Measurements from ENCODE around the gene SPRY1.

Gene SPRY1

DNA sequence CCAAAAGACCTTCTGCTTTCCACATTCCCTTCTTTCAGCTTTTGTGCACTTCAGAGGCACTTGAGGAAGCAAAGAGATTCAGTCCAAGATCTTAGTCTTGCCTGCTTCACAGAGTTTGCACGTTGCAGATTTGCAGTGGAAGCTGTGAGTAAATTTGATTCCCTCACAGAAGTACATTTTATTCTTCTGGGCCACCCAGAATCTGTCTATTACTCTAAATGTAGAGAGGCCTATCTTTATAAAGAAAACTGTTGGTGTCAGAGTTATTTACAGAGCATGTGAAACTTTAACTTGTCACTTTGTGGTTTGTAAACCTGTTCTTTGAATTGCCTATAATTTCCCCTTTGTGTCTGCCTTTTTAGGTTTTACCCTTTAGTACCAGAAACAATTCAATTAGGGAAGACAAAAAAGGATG lies 15.5 kb downstream of the SPRY1 start:
- DNase-seq, result no peak

DNA sequence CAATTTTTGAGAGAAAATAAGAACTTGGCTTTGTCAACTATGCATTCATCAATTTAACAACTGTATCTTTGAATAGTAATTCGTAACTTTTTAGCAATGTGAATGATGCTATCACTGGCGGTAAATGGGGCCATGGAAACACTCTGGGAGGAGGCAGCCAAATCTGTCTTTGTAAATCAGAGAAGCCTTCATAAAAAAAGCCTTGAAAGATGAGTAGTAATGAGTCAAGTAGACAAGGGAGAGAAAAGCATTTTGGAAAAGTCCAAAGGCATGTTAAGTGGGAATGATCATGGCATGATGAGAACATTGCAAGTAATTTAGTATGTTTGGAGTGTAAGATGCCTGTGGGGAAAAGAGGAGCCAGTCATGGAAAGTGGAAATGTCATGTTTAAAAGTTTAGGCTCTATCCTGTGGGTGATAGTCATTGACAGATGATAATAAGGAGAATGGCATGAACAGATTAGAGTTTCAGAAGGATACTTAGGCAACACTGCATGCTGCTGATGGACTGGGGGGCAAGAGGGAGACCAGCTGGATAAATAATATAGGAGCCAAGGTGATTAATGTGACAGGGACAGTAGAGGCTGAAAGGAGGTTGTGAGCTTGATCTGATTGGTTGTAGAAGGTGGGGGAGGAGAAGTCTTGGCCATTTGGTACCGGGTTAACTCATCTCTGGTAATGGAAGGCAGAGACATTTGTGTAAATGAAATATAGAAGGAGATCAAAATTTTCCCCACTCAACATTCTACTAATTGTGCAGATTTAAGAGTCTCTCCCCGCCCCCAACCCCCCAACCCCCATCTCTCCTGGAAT lies 16.3 kb downstream of the SPRY1 start:
- DNase-seq, result no peak

DNA sequence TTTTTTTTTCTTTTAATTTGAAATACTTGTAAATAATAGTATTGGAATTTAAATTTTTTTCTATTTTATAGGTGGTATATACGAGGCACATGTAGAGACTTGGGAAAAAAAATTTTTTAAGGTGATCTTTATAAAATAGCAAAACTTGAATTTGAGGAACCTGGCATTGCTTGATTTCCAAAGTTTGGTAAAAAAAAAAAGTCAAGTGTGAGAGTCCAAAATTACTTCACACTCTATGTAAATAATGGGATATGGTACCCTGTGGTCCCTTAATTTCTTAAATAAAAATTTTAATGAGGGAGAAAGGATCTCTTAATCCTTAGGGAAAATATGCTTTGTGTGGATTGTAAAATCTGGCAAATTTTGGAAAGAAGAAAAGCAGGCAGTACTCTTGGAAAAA lies 19.0 kb downstream of the SPRY1 start:
- no peak for DNase-seq

DNA sequence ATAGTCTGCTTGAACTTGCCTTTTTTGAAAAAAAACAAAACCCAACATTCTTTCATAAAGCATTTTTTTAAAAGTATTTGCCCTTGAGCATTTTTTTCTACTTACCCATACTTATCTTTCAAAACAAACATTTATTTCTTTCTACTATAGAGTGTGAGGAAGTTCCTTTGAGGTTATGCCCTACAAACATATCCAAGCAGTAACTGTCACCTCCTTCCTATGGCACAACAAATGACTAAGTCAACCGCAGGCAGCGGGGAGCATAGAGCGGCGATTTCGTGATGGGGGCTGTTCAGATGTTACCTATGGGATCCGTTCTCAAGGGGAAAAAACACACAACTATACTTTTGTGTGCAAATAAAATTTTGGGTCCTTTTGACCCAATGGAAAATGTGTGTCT lies 19.4 kb downstream of the SPRY1 start:
- no peak for DNase-seq

DNA sequence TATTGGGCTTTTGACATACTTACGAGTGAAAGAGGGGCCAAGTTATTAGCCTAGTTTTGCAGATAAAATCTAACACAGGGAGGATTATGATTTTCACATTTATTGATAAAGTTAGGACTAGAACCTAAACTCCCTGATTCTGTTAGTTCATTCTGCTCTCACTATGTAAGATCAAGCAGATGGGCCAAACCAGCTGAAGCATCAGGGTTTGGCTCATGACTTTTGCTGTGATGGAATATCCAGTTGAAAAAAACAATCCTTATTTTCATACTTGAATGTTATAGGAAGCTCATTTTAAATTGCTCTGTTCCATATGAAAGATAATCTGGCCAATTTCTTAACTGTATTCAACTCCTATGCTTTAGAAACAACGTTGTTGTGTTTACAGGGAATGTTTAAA lies 21.2 kb downstream of the SPRY1 start:
- DNase-seq, result no peak

DNA sequence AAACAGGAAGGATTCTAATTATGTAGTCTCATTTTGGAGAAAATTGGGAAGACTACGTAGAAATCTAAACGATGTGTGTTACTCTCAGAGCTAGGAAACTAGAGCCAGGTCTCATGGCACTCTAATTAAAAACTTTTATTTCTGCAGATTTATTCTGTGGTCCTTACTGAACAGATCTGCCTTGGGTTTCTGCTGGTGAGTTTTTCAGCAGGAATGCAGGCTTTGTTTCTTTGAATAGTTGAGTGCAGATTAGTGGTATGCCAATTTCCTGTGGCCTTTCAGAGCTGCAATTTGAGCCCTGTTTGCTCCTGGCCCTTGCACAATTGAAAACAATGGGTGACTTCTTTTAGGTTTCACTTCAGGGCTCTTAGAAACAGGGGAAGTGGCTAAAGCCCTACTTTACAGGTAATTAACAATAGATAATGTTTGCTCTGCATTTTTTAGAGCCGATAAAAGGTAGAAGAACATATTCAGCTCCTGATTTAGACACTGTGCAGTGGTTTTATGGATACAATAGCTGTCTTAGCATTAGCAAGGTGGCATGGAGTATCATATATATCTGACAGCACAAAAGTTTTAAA lies 21.8 kb downstream of the SPRY1 start:
- no peak for DNase-seq

DNA sequence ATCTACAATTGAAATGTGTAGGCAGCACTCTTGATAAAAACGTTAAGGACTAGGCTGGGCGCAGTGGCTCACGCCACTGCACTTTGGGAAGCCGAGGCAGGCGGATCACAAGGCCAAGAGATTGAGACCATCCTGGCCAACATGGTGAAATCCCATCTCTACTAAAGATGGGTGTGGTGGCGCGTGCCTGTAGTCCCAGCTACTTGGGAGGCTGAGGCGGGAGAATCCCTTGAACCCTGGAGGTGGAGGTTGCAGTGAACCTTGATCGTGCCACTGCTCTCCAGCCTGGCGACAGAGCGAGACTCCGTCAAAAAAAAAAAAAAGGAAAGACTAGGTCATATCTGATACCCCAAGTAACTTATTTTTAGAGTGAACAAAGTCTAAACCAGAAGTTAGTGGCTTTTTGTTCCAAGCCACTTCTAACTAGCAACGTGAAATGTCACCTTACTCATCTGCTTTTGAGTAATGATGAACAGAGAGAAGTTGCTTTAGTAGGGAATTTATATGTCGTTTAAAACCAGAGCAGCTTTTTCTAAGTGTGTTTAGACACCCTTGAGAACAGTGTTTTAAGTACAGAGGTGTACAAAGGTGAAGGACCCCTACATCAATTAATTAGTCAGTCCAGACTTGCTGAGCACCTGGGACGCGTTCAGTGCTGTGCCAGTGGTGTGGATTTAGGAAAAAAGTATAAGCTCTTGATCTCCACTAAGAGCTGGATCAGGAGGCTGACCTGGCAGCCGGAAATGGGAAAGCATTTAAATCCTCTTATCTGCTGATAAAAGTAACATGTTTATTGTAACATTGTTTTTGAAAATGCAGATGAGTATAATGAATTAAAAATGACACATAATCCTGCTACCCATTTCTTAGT lies 23.5 kb downstream of the SPRY1 start:
- no peak for DNase-seq

DNA sequence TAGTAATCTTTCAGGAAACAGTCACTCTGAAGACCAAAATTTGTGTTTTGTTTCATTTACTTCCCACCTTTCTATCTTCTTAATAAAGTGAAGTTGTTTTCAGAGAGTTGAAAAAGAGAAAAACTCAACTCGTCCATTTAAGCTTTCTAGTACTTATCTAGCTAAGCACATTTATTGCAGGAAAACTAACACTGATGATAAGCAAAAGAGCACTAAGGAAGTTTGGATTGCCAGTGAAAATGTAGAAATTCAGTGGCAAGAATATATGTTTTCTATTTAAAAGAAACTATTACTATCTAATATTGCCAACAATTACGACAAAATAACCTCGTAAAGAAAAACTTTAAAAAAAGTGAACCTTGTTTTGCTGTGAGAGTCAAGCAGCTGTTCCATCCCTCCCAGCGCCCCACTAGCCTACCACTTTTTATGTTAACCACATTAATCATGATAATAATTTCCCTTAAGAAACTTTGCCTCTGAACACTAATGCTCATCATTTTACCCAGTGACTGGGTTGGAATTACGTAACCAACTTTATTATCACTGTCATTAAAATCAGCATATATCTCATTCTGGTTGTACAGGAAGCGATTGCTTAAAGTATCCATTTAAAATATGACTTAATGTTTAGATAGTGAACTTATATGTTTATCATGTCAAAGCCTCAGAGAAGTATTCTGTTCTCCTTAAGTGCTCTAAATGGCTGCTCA lies 24.8 kb downstream of the SPRY1 start:
- DNase-seq, result no peak

DNA sequence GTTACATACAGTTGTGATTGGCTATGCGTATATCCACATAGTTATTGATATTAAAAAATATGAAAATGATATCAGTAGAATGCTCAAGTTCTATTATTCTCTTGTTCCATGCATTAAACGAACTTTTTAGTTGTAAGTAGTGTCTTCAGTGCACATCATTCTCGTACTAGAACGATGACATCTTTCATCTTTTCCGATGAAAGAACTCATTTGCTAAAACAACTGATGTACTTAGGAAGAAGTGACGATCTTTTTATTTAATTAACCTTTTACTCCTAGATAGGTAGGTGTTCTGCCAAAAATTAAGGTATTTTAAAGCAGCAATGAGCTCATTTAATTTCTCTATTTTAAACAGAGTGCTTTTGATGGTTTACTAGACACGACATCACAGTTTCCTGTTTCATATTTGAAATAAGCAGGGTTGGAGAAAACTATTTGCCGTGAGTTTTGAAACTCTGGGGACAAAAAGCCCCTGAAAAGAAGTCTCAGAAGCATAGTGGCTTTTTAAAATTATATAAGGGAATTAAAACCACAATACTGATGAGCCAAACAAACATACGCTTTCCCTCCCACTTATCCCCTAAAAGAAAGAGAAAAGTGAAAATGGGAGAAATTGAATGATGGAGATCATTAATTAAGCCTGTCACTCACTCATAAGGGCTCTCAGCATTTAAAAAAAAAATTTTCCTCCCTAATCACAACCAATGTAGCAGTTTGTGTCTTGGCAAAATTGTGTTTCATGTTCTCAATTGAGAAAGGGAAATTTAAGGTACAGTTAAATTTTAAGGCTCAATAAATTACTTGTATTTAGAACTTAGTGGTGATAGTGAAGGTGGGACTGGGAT lies 25.6 kb downstream of the SPRY1 start:
- no peak for DNase-seq

DNA sequence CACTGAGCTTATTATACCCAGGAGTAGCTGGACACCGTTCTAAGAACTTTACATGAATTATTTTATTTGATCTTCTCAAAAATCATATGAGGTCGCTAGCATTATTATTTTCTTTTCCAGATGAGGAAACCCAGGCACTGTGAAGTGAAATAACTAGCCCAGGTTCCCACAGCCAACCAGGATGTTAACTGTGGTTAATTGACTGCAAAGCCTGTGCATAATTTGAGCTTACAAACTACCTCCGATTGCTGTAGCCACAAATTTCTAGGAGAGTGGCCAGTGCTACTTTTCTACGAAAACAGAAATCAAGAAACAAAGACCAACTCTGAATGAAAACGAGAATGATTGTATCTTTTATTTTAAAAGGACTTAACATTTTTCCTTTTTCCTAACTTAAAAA lies 27.2 kb downstream of the SPRY1 start:
- no peak for DNase-seq

DNA sequence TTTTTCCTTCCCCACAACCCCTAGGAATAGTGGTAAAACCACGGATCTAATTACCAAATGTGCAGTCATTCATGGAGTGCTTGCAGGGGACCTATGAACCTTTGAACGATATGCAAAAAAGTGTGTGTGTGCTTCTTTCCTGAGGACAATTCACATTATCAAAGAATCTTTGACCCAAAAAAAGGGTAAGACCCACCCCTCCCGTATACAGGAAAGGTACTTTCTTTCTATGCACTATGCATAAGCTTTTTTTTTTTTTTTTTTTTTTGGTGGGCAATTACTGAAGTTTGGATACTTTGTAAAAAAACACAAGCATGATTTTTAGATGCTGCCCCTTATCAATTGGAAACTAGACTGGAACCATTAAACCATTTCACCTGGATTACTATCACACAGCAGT lies 31.4 kb downstream of the SPRY1 start:
- no peak for DNase-seq

DNA sequence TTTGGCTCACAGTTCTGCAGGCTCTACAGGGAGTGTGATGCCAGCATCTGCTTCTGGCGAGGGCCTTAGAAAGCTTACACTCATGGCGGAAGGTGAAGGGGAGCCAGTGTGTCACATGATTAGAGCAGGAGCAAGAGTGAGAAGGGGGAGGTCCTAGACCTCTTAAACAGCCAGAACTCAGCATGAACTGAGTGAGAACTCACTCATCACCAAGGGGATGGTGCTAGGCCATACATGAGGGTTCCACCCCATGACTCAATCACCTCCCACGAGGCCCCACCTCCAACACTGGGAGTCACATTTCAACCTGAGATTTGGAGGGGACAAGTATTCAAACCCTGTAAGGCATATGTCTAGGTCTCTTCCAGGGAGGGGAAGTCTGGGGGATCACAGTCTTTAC lies 33.4 kb downstream of the SPRY1 start:
- no peak for DNase-seq

DNA sequence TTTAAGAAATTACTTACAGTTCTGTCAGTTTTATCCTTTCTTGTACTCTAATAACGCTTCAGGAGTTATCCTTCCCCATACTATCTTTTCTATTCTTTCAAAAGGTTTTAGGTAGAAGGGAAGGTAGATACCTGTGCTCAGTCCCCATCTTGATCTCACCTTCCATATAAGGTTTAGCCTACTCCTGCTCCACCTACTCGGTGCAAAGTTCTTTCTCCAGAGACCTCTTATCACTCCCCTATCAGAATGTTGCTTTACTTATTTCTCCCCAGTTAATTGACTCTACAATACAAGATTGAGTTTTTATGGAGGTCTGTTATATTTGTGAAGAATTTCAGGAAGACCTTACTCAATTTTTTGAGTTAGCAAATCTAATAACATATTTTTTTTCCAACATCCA lies 33.9 kb downstream of the SPRY1 start:
- no peak for DNase-seq

DNA sequence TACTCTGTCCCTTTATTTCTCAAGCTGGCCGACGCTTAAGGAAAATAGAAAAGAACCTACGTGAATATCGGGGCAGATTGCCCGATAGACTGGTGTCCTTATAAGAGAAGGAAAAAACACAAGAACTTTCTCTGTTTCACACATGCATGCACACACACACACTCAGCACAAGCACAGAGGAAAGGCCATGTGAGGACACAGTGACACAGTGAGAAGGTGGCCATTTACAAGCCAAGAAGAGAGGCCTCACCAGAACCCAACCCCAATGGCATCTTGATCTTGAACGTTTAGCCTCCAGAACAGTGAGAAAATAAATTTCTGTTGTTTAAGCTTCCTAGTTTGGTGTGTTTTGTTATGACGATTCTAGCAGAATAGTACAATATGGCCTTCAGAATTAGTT lies 37.0 kb downstream of the SPRY1 start:
- DNase-seq, result no peak

DNA sequence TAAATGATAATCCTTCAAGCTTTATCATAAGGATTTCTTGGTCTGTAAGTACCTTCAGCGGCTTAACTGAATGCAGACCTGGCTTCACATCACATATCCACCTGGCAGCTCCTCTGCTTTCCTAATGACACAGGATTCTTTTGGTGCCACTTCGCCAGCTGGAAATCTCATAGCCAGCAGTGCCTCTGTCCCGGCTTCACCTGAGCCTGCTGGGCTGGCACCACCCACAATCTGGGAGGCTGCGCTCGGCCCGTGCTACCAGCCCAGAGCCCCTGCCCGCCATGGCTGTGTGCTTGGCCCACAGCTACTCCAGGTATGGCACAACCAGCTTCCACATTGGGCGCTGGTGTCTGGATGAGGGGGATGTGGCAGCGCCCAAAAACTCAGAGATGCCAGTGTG lies 37.4 kb downstream of the SPRY1 start:
- DNase-seq, result no peak

DNA sequence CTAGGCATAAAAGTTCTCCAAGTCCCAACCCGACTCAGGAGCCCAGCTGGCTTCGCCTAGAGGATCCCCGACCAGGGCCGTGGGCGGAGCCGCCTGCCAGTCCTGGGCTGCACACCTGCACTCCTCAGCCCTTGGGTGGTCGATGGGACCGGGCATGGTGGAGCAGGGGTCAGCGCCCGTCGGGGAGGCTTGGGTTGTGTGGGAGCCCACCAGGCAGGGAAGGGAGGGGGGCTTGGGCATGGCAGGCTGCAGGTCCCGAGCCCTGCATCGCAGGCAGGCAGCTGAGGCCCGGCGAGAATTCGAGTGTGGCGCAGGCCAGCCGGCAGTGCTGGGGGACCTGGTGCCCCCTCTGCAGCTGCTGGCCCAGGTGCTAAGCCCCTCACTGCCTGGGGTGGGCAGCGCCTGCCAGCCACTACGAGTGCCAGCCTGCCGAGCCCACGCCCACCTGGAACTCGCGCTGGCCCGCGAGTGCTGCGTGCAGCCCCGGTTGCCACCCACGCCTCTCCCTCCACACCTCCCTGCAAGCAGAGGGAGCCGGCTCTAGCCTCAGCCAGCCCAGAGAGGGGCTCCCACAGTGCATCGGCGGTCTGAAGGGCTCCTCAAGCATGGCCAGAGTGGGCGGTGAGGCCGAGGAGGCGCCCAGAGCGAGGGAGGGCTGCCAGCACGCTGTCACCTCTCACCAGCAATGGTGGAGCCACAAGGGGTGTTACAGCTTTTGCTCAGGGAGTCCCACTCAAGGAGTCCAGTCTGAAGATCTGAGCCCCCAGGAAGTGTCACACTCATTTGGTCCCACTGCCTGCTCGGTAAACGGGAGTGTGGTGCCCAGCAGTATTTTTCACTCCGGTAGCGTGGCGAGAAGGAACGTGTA lies 38.9 kb downstream of the SPRY1 start:
- DNase-seq, result no peak

DNA sequence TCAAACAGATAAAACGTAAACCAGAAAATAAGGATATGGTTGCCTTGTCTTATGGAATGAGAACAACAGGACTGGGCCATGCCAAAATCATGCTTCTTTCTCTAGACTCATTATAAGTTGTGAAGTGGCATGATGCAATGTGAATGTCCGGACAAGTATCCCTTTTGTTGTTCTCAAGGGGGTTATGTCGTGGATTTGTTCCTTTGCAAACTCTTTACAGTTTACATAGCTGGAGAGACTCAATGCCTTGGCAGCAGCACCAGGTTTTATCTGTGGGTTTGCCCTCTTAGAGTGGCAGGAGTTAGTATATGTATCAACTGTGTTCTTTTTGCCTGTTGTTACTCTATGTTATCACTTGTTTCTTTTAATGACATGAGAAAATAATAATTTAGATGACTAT lies 41.4 kb downstream of the SPRY1 start:
- DNase-seq, result no peak

DNA sequence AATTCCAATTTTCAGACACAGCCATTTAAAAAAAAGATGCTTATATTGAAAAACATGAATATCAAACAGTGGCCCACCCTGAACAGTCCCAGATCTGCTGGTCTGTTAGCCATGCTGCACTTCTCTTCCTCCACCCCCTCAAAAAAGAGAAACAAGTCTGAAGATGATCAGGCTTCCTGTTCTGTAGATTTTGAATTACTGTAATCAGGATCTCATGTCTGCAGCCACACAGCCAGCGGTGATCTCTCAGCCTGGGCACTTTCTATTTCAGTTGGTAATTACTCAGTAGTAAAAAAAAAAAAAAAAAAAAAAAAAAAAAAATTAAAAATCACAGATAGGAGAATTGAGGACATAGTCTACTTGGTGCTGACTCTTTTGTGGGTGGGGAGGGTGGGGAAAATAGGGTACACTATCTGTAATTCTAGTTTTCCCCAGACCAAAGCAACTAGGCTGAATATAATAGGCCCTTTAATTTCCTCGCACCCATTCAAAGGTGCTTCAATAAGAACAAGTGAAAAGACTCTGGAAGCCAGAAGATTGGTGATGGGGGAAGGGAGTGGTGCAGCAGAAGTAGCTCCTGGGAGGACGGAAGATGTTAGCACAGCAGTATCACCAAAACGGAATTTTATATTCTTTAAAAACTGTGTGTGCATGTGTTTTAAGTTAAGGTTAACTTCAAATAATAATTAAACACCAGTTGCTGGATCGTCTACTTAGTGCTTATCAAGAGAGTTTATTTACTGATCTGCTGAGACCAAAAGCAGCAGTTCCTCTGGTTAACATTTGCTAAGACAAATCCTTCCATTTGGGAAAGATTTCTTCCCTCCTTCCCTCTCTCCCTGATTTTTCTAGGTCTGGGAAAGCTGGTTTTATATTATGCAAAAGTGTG lies 47.0 kb downstream of the SPRY1 start:
- no peak for DNase-seq

DNA sequence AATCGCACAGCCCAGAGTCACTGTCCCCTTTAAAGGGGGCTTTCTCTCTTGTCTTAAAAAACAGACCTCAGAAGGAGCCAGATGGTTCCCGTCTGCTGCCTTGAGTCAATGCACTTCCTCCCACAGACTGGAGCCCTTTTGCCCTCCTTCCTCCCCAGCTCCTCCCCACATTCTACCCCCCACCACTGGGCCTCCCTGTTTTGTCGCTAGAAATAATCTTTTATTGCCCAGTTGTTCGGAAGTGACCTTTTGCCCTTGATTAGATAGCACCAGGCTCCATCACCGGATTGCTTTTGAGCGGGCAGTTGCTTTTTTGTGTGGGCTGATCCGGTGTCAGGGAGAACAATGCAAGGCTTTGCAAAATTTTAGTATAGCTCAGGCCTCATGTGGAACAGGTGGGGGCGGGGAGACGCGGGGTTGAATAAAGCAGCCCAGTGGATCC lies 47.7 kb downstream of the SPRY1 start:
- DNase-seq, result no peak

DNA sequence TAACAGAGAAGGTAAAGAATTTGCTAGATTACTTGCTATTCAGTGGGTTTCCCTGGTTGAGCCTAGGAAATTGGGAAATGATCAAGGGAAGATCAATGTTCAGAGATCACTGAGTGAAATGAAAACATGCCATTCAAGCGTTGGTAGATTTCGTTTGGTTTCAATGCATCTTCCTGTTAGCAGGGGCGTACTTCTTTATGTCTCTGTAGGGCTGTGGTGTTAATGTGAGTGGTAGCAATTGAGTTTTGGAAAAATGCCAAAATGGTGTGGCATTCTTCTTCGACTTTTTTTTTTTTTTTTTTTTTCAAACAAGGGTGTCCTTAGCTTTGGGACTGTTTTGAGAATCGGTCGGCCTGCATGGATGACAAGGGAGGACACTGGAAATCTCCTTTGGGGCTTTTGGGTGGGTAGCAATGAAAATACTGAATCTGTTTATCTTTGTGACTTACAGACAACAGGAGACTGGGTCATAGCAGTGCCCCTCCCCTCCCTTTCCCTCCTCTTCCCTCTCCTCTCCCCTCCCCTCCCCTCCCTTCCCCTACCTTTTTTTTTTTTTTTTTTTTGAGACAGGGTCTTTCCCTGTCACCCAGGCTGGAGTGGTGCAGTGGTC lies 50.4 kb downstream of the SPRY1 start:
- DNase-seq, result no peak

All from left hindlimb (tissue), 1 donor.